Activated T-helper 1 cell treated with anti-CD3 and anti-CD28 coated beads, Interleukin-12 subunit alpha, Interleukin-12 subunit beta, Interleukin-2, Interleukin-4 antibody, amounts not matched to agents 30 ng/mL and 10 ng/mL and 1 ng/mL, durations not matched to agents 14 hours and 24 hours and 36 hours (primary cell): ENCODE measurements around the gene AFF3. TPM values are rescaled to one million over a fixed set of nuclear protein-coding genes. Genes with fewer than 3 reads are reported as not detected.

Experiments used
- DNase-seq: peaks from one replicate; pipeline ENCODE4 v3.0.0; 2021; ENCODE audit warnings: low spot score
- H3K27ac Mint-ChIP-seq: one replicate; pipeline ENCODE4 v1.8.0; 2021; ENCODE audit warnings: mild to moderate bottlenecking, mixed read lengths
- H3K27me3 Mint-ChIP-seq: one replicate; pipeline ENCODE4 v1.8.0; 2022; ENCODE audit warnings: mild to moderate bottlenecking, moderate library complexity, mixed read lengths; ENCODE audit not compliant: insufficient read depth
- H3K36me3 Mint-ChIP-seq: one replicate; pipeline ENCODE4 v1.8.0; 2021; ENCODE audit warnings: low read depth, mixed read lengths
- H3K4me1 Mint-ChIP-seq: one replicate; pipeline ENCODE4 v1.8.0; 2021; ENCODE audit warnings: low read depth, mixed read lengths
- H3K4me3 Mint-ChIP-seq: one replicate; pipeline ENCODE4 v1.8.0; 2021; ENCODE audit warnings: mild to moderate bottlenecking, moderate library complexity, mixed read lengths
- H3K9me3 Mint-ChIP-seq: one replicate; pipeline ENCODE4 v1.8.0; 2021; ENCODE audit warnings: mixed read lengths
- intact Hi-C: fragments of 100-400 bp; cut with micrococcal nuclease; formaldehyde crosslinking; loops from one replicate; pipeline ENCODE4 v1.15.1; 2024
- total RNA-seq: library from RNA; stranded (reverse); gene quantifications from 2 replicates; pipeline ENCODE4 v1.2.3, GENCODE V29; 2022

Gene AFF3
- total RNA-seq, 1 donor from 2014 or later, result 2.4 TPM

DNA sequence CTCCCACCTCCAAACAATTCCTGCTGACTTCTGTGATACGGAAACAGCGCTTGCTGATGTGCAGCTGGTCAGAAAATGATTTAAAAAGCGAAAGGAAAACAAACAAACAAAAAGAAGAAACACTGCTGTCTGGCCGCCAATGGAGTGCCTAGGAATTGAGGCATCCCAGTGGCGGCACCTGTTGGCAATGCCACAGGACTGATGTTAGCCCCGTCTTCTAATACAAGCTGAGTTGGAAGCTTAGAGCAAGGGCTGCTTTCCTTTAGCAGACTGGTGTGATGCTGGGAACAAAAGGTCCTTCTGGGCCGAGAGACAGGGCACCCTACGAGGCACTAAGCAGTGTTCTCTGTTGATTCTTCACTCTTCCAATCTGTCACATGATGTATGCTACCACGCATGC, 489.0 kb downstream of the AFF3 start:
- Mint-ChIP-seq H3K4me1 (no peaks in the 10 kb centered on the region), H3K4me3 (no peak overlapping the region), H3K27me3 (no peaks in the 10 kb centered on the region), H3K27ac (no peak overlapping the region), H3K36me3 (no peaks in the 10 kb centered on the region), H3K9me3 (no peaks in the 10 kb centered on the region)
- intact Hi-C loops, result no loop called here
- no peak for DNase-seq

DNA sequence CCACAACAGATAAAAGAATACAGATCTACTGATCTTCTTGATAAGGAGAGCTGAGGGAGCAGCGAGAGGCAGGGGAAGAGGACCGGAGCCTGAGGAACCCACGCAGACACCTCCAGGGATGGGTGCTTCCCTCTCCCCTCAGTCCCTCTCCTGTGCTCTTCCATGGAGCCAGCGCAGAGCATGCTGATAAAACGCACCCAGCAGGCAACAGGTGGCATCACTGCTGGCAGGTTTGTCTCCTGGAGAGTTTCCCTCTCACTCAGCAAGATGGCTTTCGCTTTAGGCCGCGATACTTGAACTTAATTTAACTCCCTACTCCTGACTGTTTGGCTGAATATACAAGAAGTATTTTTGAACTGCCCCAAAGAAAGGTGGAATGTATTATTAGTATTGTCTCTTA, 489.5 kb downstream of the AFF3 start:
- intact Hi-C loops, result no loop called here
- Mint-ChIP-seq H3K27ac (no peak overlapping the region), H3K9me3 (no peaks in the 10 kb centered on the region), H3K4me1 (no peaks in the 10 kb centered on the region), H3K27me3 (no peaks in the 10 kb centered on the region), H3K4me3 (no peak overlapping the region), H3K36me3 (no peaks in the 10 kb centered on the region)
- no peak for DNase-seq

DNA sequence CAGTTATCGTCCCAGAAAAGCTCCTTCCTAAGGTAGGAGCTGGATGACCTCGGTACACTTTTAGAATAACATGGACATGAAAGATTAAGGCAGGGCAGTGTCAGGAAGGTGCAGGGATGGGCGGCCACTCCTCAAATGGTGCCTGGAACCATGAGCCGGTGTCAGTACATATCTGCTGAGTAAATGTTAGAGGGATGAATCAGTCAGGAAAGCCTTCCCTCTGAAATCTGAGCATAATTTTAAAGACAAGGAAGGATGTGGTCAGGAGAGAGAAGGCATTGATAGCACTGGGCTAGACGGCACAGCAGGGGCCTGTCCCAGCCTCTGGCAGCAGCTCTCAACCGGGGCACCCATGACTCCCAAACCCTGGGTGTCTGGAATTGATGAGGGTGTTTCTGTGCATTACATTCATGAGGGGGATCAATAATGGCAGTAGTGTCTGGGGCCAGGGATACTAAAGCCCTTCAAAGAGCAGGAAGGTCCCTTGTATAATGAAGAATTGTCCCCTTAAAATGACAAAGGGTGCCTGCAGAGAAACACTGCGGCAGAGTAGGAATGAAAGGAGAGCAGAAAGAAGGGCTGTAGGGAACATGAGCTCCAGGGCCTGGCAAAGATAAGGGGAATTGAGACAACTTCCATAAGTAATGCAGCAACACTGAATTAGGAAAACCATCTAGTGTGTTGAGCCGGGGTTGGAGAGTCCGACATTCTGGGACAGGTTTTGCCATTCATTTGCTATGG, 490.3 kb downstream of the AFF3 start:
- H3K27me3 Mint-ChIP-seq, result no peaks in the 10 kb centered on the region
- H3K27ac Mint-ChIP-seq, result no peak overlapping the region
- no peaks in the 10 kb centered on the region for H3K4me1 Mint-ChIP-seq
- DNase-seq, result no peak
- H3K4me3 Mint-ChIP-seq, result no peak overlapping the region
- H3K9me3 Mint-ChIP-seq, result no peaks in the 10 kb centered on the region
- intact Hi-C loops, result no loop called here
- no peaks in the 10 kb centered on the region for H3K36me3 Mint-ChIP-seq

DNA sequence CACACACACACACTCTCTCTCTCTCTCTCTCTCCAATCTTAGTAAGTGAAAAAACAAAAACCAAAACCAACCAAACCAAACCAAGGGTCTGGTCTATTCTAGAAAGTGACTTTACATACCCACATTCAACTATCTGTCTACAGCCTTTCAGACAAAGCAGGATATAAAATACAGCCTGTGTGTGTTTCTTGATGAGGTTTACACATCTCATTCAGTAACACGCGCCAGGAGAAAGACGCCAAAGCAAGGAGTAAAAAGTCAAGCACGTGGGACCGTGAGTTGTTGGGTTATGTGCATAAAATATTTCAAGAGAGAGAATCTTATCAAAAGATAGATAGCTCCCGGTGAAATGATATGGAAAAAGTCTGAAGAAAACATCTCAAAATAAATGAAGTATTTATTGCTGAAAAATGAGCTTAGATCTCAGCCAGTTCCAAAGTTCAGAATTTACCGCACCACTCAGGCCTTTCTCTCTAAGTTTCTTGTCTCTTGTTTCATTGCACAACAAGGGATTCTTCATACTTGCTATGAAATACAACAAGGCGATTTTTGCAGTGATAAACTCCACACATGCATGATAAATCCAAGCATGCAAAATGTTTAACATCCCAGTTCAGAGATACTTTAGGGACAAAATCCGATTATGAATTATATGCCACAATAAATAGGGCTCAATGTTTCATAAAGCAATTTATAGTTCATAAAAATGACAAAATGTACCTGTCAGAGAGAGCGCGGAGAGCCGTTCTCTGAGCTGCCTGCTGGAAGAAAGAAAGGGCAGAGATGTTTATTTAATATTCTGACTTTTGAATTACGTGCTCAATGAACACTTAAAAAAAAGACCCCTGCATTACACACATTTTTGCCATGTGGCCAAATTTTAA, 493.2 kb downstream of the AFF3 start:
- Mint-ChIP-seq H3K27me3 (no peaks in the 10 kb centered on the region), H3K27ac (no peak overlapping the region), H3K9me3 (no peaks in the 10 kb centered on the region), H3K4me1 (no peaks in the 10 kb centered on the region), H3K4me3 (no peak overlapping the region), H3K36me3 (no peaks in the 10 kb centered on the region)
- intact Hi-C loops, result no loop called here
- DNase-seq, result no peak

DNA sequence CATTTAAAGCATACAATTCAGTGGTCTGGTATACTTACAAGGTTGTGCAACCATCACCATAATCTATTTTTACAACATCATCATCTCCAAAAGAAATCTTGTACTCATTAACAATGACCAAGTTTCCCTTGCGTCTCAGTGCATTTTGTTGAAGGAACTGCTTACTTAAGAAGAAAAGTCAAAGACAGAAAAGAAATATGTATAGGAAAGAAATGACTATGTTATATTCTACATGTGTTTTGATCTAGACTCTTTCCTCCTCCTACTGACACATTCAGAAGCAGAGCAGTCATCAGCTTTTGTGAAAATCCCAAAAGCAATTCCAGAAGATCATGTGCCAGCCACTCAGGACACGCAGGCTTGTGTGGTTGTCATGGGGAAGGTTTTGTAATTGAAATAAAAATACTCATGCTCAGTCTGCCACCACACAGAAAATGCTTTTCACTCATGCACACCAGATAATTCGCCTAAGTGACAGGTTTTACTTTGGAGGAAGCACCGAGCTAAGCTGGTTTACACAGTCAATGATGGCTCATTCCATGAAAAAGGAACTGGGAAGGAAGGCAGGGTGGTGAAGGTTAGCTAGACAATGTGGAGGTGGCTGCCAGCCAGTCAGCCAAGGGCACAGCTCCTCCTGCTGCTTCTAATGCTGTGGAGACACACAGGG, 494.1 kb downstream of the AFF3 start:
- Mint-ChIP-seq H3K4me3 (no peak overlapping the region), H3K27ac (no peak overlapping the region), H3K4me1 (no peaks in the 10 kb centered on the region), H3K9me3 (no peaks in the 10 kb centered on the region), H3K36me3 (no peaks in the 10 kb centered on the region), H3K27me3 (no peaks in the 10 kb centered on the region)
- DNase-seq, result no peak
- intact Hi-C loops, result no loop called here

DNA sequence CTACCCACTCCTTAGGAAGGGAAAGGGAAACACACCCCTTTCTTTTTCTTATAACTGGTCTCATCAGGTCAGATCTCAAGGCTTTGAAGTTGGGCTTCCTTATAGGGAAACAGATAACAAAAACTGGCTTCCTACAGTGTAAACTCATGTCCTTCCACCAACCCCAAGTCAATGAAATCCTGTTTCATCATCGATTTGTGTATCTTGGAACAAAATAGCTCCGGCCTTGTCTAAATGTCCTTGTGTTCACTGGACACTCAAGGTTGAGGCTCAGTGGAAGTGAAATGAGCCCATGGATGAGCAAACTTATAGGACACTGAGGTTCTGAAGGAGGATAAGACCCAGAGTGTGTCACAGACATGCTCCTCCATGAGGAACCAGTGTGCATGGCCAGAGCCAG, 496.4 kb downstream of the AFF3 start:
- Mint-ChIP-seq H3K36me3 (no peaks in the 10 kb centered on the region), H3K27me3 (no peaks in the 10 kb centered on the region), H3K4me3 (no peak overlapping the region), H3K27ac (no peak overlapping the region), H3K9me3 (no peaks in the 10 kb centered on the region), H3K4me1 (no peaks in the 10 kb centered on the region)
- intact Hi-C loops, result no loop called here
- no peak for DNase-seq

DNA sequence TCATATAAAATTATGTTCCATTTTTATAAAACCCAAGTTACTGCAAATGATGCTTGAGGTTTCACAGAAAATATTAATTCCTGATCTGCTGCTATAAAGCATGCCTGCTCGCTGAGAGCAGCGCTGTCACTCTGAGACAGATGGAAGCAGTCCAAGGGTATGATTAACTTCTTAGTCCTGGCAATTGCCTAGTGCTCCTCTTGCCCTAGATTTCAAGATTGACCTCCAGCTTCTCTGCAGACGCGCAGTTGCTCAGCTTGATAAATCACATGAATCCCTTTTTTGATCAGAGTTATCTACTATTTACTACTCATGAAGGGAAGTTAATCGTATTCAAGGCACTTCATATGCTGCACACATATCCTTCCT, 498.0 kb downstream of the AFF3 start:
- Mint-ChIP-seq H3K27me3 (no peaks in the 10 kb centered on the region), H3K36me3 (no peaks in the 10 kb centered on the region), H3K9me3 (no peaks in the 10 kb centered on the region), H3K27ac (no peak overlapping the region), H3K4me1 (no peaks in the 10 kb centered on the region), H3K4me3 (no peak overlapping the region)
- intact Hi-C loops, result no loop called here
- DNase-seq, result no peak

DNA sequence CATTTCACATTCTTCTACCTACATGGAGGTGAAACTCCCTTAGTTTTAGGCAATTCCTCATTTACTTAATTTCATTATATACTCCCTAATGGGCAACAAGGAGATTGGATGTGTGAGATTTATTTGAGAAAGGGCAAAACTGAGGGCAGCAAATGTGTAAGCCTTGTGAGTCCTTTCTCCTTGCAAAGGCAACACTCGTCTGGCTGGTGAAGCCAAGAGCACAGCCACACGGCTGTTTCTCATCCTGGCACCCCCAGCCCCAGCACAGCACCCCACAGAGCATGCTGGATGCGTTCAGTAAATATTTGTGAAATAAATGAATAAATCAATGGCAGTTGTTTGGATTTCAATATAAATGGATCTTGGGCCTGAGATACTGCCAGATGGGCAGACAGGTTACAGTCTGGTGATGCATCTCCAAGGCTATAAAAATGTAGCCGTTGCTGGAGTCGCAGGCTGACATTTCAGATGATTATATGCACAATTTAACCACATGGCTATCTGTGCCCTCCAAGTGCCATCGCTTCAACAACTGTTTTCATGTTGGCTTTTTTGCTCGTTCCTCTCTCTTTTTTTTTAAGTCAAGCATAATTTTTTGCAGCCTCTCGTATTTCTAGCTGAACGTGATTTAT, 498.5 kb downstream of the AFF3 start:
- intact Hi-C loops, result no loop called here
- no peak for DNase-seq
- H3K9me3 Mint-ChIP-seq, result no peaks in the 10 kb centered on the region
- no peak overlapping the region for H3K27ac Mint-ChIP-seq
- H3K27me3 Mint-ChIP-seq, result no peaks in the 10 kb centered on the region
- no peaks in the 10 kb centered on the region for H3K36me3 Mint-ChIP-seq
- H3K4me1 Mint-ChIP-seq, result no peaks in the 10 kb centered on the region
- H3K4me3 Mint-ChIP-seq, result no peak overlapping the region

DNA sequence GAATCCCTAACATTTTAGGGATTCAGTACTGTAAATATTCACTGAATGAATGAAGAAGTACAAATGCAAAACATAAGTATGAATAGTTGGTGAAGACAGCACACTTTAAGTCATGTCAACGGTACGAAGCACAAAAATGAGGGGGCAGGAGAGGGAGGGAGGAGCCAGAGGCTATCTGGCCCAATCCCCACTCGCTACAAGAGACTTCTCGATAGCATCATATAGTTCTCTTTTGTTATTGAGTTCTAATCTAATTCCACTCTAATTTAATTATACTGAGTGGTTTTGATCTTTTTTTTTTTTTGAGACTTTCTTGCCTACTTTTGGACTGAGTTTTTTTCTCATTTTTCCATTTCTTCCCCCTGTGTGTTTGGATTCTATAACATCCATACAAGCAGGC, 500.4 kb downstream of the AFF3 start:
- H3K36me3 Mint-ChIP-seq, result no peaks in the 10 kb centered on the region
- DNase-seq, result no peak
- no peak overlapping the region for H3K4me3 Mint-ChIP-seq
- intact Hi-C loops, result no loop called here
- no peaks in the 10 kb centered on the region for H3K4me1 Mint-ChIP-seq
- H3K27me3 Mint-ChIP-seq, result no peaks in the 10 kb centered on the region
- H3K9me3 Mint-ChIP-seq, result no peaks in the 10 kb centered on the region
- H3K27ac Mint-ChIP-seq, result no peak overlapping the region

DNA sequence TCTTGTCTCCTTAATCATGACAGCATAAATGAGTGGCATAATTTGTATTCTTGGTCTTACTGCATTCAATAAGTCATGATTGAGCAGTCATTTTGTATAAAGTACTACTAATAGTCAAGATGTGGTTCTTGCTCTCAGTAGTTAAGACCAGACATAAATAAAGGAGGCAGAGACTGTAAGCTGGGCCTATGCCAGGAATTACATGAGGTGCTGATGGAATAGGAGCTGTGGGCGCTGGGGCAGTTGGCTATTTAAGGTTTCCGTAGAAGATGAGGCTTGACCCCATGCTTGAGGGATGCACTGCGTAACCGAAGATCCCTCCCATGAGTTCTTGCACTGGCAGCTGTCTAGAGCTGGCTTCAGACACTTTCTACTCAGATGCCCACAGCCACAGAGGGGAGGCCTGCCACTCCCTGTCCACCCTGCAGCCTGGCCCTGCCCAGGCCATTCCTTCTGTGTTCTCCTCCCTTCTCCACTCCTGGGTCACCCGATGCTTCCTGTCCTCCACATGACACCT, 501.7 kb downstream of the AFF3 start:
- Mint-ChIP-seq H3K36me3 (no peaks in the 10 kb centered on the region), H3K27me3 (no peaks in the 10 kb centered on the region), H3K9me3 (no peaks in the 10 kb centered on the region), H3K4me3 (no peak overlapping the region), H3K4me1 (no peaks in the 10 kb centered on the region), H3K27ac (peak overlapping the region; percentile 25)
- intact Hi-C loops, result no loop called here
- DNase-seq, result no peak

DNA sequence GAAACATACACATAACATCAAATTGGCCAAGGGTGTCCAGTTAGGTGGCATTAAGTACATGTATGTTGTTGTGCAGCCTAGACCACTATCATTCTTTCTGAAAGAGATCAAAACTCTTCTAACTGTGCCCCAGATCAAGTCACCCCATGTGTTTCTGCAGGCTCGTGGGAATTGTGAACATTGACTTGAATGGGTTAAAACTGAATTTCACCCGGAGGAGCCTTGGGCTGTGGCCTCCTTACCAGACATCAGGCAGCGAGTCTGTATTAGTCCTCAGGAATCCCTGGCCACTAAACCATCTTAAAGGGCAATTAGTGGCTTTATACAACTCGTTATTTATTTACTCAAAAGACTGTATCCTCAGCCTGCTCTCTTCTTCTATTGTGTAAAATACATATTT, 503.6 kb downstream of the AFF3 start:
- no peak for DNase-seq
- no peaks in the 10 kb centered on the region for H3K36me3 Mint-ChIP-seq
- H3K9me3 Mint-ChIP-seq, result no peaks in the 10 kb centered on the region
- H3K27ac Mint-ChIP-seq, result no peak overlapping the region
- H3K4me3 Mint-ChIP-seq, result no peak overlapping the region
- intact Hi-C loops, result no loop called here
- no peaks in the 10 kb centered on the region for H3K27me3 Mint-ChIP-seq
- no peaks in the 10 kb centered on the region for H3K4me1 Mint-ChIP-seq

DNA sequence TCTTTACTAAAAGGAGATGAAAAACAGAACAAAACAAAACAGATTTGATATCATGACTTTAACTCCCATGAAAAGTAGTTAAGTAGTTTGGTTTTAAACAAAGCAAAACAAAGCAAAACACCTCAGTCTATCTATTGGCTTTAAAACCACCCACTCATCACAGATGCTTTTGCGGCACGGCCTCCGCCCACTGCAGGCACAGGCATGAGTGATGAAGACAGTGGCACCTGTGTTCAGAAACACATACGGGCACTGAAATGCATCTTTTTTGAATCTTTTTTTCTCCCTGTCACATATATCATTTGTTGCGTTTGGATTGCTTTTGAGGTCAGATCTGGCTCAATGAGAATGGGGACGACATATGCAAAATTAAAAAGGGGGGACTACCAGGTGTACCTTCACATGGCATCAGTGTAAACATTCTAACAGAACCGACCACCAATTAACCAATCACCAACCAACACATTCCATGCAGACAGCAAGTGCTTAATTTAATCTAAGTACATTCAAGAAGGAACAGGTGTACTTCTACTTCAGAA, 505.2 kb downstream of the AFF3 start:
- Mint-ChIP-seq H3K36me3 (no peaks in the 10 kb centered on the region), H3K4me3 (no peak overlapping the region), H3K27me3 (no peaks in the 10 kb centered on the region), H3K9me3 (peaks cover 7% of the 10 kb centered on the region), H3K4me1 (no peaks in the 10 kb centered on the region), H3K27ac (no peak overlapping the region)
- no peak for DNase-seq
- intact Hi-C loops, result no loop called here
